Activated CD8-positive, alpha-beta T cell treated with anti-CD3 and anti-CD28 coated beads for 36 hours (primary cell): ENCODE results near the gene RSRC1. TPM values are rescaled to one million over a fixed set of nuclear protein-coding genes. Genes with fewer than 3 reads are reported as not detected.
"Not testable (repeated sequence)": the region's sequence is repeated elsewhere in the genome, so short reads cannot be mapped to it uniquely, and the experiment has no call there.

Source experiments
- ATAC-seq: fragments of 200-7000 bp; cut with Tn5 transposase; one replicate; pipeline ENCODE4 v1.10.0; 2021; ENCODE audit warnings: mild to moderate bottlenecking, moderate library complexity
- CTCF ChIA-PET: fragments of 350-600 bp; sonication (Branson Sonifier 250); formaldehyde crosslinking; loops from one replicate; lab custom pipeline; 2021; ENCODE audit warnings: antibody characterized with exemption; lab: Charles Lee
- POLR2A ChIA-PET: fragments of 350-600 bp; sonication (Branson Sonifier 250); formaldehyde crosslinking; loops from one replicate; lab custom pipeline; 2021; ENCODE audit warnings: antibody characterized with exemption; lab: Charles Lee
- DNase-seq: peaks from one replicate; pipeline ENCODE4 v3.0.0-alpha.2; 2020
- H3K27ac Mint-ChIP-seq: one replicate; pipeline ENCODE4 v1.8.0; 2021; ENCODE audit warnings: mild to moderate bottlenecking, mixed read lengths
- H3K27me3 Mint-ChIP-seq: one replicate; pipeline ENCODE4 v1.8.0; 2021; ENCODE audit warnings: mixed read lengths
- H3K36me3 Mint-ChIP-seq: one replicate; pipeline ENCODE4 v1.8.0; 2021; ENCODE audit warnings: low read depth, mixed read lengths
- H3K4me1 Mint-ChIP-seq: one replicate; pipeline ENCODE4 v1.8.0; 2021; ENCODE audit warnings: low read depth, mixed read lengths
- H3K4me3 Mint-ChIP-seq: one replicate; pipeline ENCODE4 v1.8.0; 2021; ENCODE audit warnings: mild to moderate bottlenecking, moderate library complexity, mixed read lengths
- H3K9me3 Mint-ChIP-seq: one replicate; pipeline ENCODE4 v1.8.0; 2021; ENCODE audit warnings: mixed read lengths
- CTCF ChIP-seq: fragments of 200-600 bp; IDR thresholded peaks from one replicate; pipeline ENCODE4 v1.8.0; 2022; ENCODE audit warnings: antibody characterized with exemption, mild to moderate bottlenecking
- intact Hi-C: fragments of 100-400 bp; cut with micrococcal nuclease; formaldehyde crosslinking; loops from one replicate; pipeline ENCODE4 v1.10.0; 2022
- total RNA-seq, 2 experiments: library from RNA; stranded (reverse); gene quantifications; one replicate each; pipeline ENCODE4 v1.2.3, GENCODE V29; 2021

Gene RSRC1
- total RNA-seq, 2 experiments from 2014 or later: 37.9 to 44.7 TPM

GRCh38 chr3:158405507-158405906 lies 295.6 kb downstream of the RSRC1 start:
- no peaks in the 10 kb centered on the region for H3K4me1 Mint-ChIP-seq
- ATAC-seq (no peak), DNase-seq (no peak)
- CTCF ChIA-PET: interaction anchor here (1.1 to 1.3 kb wide), 2 partner anchors 12 to 29 kb away, joined by 3 read pairs; no protein-coding TSS in a partner anchor
- no peaks in the 10 kb centered on the region for H3K36me3 Mint-ChIP-seq
- H3K9me3 Mint-ChIP-seq: no peaks in the 10 kb centered on the region
- no peak overlapping the region for H3K27ac Mint-ChIP-seq
- intact Hi-C loops: no loop called here
- POLR2A ChIA-PET: no interaction called here
- H3K27me3 Mint-ChIP-seq: no peaks in the 10 kb centered on the region
- no peak for TF ChIP-seq CTCF
- H3K4me3 Mint-ChIP-seq: no peak overlapping the region

GRCh38 chr3:158407844-158408517 lies 298.1 kb downstream of the RSRC1 start:
- Mint-ChIP-seq H3K4me1 (no peaks in the 10 kb centered on the region), H3K9me3 (peaks cover 4% of the 10 kb centered on the region), H3K4me3 (no peak overlapping the region), H3K27me3 (no peaks in the 10 kb centered on the region), H3K36me3 (peaks cover 4% of the 10 kb centered on the region), H3K27ac (no peak overlapping the region)
- no peak for TF ChIP-seq CTCF
- ChIA-PET POLR2A (no interaction called here), CTCF (no interaction called here)
- intact Hi-C loops: no loop called here
- no peak for ATAC-seq
- no peak for DNase-seq

DNA sequence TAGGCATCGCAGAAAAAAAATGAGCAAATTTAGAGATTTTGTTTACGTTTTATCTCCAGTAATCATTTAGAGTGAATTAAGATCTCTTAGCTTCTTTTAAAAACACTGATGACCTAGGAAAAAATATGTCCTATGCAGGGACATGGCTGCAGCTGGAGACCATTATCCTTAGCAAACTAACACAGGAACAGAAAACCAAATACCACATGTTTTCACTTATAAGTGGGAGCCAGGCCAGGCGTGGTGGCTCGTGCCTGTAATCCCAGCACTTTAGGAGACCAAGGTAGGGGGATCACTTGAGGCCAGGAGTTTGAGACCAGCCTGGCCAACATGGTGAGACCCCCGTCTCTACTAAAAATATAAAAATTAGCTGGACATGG lies 298.6 kb downstream of the RSRC1 start:
- ATAC-seq, H3K9me3 Mint-ChIP-seq, intact Hi-C loops, H3K27me3 Mint-ChIP-seq, H3K27ac Mint-ChIP-seq, H3K4me3 Mint-ChIP-seq, H3K4me1 Mint-ChIP-seq, CTCF ChIA-PET, DNase-seq, H3K36me3 Mint-ChIP-seq: not testable (repeated sequence)
- POLR2A ChIA-PET: interaction anchor here (0.6 kb wide), 1 partner anchor 251 kb away, joined by 3 read pairs; no protein-coding TSS in a partner anchor

- H3K27me3 Mint-ChIP-seq: no peaks in the 10 kb centered on the region
- H3K9me3 Mint-ChIP-seq: peaks cover 7% of the 10 kb centered on the region
Measured at GRCh38 chr3:158418035-158418434, 308.1 kb downstream of the RSRC1 start.

GRCh38 chr3:158419820-158420653 lies 310.1 kb downstream of the RSRC1 start:
- no peak overlapping the region for H3K4me3 Mint-ChIP-seq
- ChIA-PET CTCF (no interaction called here), POLR2A (no interaction called here)
- peaks cover 6% of the 10 kb centered on the region for H3K9me3 Mint-ChIP-seq
- no peak for TF ChIP-seq CTCF
- no peaks in the 10 kb centered on the region for H3K27me3 Mint-ChIP-seq
- peaks cover 8% of the 10 kb centered on the region for H3K4me1 Mint-ChIP-seq
- no peak for ATAC-seq
- H3K27ac Mint-ChIP-seq: no peak overlapping the region
- peaks cover 6% of the 10 kb centered on the region for H3K36me3 Mint-ChIP-seq
- intact Hi-C loops: no loop called here
- DNase-seq: no peak

More at GRCh38 chr3:158418035-158418434, 308.1 kb downstream of the RSRC1 start:
- intact Hi-C loops: no loop called here
- H3K27ac Mint-ChIP-seq: no peak overlapping the region
- H3K36me3 Mint-ChIP-seq: peaks cover 10% of the 10 kb centered on the region
- no peak for DNase-seq
- H3K4me1 Mint-ChIP-seq: peaks cover 8% of the 10 kb centered on the region
- ATAC-seq: no peak
- no peak overlapping the region for H3K4me3 Mint-ChIP-seq
- ChIA-PET POLR2A (no interaction called here), CTCF (no interaction called here)
- TF ChIP-seq CTCF: no peak
